HFFc6 (cell line): ENCODE data around the gene CDC26. TPM values are rescaled to one million over a fixed set of nuclear protein-coding genes. Genes with fewer than 3 reads are reported as not detected.

Experiments used
- DNase-seq: peaks from one replicate; pipeline ENCODE4 v3.0.0-alpha.2; 2018
- H3K27ac Mint-ChIP-seq: 2 replicates; pipeline ENCODE4 v1.8.0; 2020; ENCODE audit warnings: mild to moderate bottlenecking, mixed read lengths
- H3K27me3 Mint-ChIP-seq: 2 replicates; pipeline ENCODE4 v1.8.0; 2021; ENCODE audit warnings: mild to moderate bottlenecking, moderate library complexity, mixed read lengths; ENCODE audit not compliant: insufficient read depth
- H3K36me3 Mint-ChIP-seq: 2 replicates; pipeline ENCODE4 v1.8.0; 2021; ENCODE audit warnings: low read depth, mixed read lengths
- H3K4me1 Mint-ChIP-seq: 2 replicates; pipeline ENCODE4 v1.8.0; 2020; ENCODE audit warnings: low read depth, mixed read lengths
- H3K4me3 Mint-ChIP-seq: 2 replicates; pipeline ENCODE4 v1.8.0; 2020; ENCODE audit warnings: mild to moderate bottlenecking, moderate library complexity, mixed read lengths
- H3K9me3 Mint-ChIP-seq: 2 replicates; pipeline ENCODE4 v1.8.0; 2020; ENCODE audit warnings: mild to moderate bottlenecking, mixed read lengths
- total RNA-seq, 6 experiments: library from RNA; stranded (reverse); fragmentation: NEBNext Ultra II Directional; extraction: Animal tissue kit (Norgen Biotek cat#: 25700); gene quantifications; 2 replicates in 1 of 6; 3 replicates in 5 of 6; pipeline ENCODE4 v1.2.3, GENCODE V29; 2021
- TF ChIP-seq, protein P1 (sequence below): fragments of 200-600 bp; sonication (generic); IDR thresholded peaks from 2 replicates; pipeline ENCODE4 v1.5.0; 2021; ENCODE audit warnings: antibody characterized with exemption, mild to moderate bottlenecking

The CDC26 gene
- total RNA-seq, 6 experiments from 2014 or later = 27.9 to 37.3 (median 32.9) TPM

DNA sequence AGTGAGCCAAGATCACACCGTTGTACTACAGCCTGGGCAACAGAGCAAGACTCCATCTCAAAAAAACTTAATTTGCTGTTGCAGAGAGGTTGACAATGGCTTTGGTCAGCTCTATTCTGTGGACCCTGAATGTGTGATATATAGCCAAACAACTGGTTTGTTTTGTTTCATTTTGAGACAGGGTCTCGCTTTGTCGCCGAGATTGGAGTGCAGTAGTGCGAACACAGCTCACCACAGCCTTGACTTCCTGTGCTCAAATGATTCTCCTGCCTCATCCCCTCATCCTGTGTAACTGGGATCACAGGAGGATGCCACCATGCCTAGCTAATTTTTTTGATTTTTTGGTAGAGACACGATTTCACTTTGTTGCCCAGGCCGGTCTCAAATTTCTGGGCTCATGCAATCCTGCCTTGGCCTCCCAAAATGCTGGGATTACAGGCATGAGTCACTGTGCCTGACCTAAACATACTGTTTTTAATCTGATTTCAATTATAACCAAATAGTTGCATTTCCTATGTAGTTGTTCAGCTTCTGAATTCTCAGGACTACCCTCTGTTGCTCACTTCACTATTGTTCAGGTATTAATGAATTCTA lies 18.0 kb upstream of the CDC26 start:
- TF ChIP-seq, protein P1, sequence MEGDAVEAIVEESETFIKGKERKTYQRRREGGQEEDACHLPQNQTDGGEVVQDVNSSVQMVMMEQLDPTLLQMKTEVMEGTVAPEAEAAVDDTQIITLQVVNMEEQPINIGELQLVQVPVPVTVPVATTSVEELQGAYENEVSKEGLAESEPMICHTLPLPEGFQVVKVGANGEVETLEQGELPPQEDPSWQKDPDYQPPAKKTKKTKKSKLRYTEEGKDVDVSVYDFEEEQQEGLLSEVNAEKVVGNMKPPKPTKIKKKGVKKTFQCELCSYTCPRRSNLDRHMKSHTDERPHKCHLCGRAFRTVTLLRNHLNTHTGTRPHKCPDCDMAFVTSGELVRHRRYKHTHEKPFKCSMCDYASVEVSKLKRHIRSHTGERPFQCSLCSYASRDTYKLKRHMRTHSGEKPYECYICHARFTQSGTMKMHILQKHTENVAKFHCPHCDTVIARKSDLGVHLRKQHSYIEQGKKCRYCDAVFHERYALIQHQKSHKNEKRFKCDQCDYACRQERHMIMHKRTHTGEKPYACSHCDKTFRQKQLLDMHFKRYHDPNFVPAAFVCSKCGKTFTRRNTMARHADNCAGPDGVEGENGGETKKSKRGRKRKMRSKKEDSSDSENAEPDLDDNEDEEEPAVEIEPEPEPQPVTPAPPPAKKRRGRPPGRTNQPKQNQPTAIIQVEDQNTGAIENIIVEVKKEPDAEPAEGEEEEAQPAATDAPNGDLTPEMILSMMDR = no peak
- no peak for DNase-seq
- Mint-ChIP-seq H3K36me3 (peaks cover 35% of the 10 kb centered on the region), H3K4me3 (no peak overlapping the region), H3K9me3 (no peaks in the 10 kb centered on the region), H3K27ac (peak overlapping the region; percentile 66), H3K4me1 (peaks cover 25% of the 10 kb centered on the region), H3K27me3 (0 out of 2 replicates have a peak, but pooled peaks cover 2% of the 10 kb centered on the region)

DNA sequence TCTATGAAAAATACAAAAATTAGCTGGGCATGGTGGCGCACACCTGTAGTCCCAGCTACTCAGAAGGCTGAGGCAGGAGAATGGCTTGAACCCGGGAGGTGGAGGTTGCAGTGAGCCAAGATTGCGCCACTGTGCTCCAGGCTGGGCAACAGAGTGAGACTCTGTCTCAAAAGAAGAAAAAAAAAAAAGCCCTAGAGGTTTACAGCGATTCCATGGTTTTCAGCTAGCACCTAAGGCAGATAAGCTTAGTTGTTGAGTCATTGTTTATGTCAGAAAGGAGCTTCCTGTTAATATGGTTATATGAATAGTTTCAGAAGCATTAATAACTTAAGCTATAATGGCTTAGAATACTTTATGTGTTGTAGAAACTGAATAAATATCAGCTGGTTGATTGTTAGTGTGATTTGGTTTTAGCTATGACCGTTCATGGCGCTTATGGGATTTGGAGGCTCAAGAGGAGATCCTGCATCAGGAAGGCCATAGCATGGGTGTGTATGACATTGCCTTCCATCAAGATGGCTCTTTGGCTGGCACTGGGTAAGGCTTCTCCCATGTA lies 14.8 kb upstream of the CDC26 start:
- TF ChIP-seq, protein P1 = no peak
- peaks cover 46% of the 10 kb centered on the region for H3K36me3 Mint-ChIP-seq
- DNase-seq = no peak
- peaks cover 4% of the 10 kb centered on the region; the same call in 1 of the 2 replicates for H3K27me3 Mint-ChIP-seq
- no peaks in the 10 kb centered on the region for H3K9me3 Mint-ChIP-seq
- H3K4me1 Mint-ChIP-seq = peaks cover 25% of the 10 kb centered on the region
- no peak overlapping the region for H3K4me3 Mint-ChIP-seq
- H3K27ac Mint-ChIP-seq = no peak overlapping the region

DNA sequence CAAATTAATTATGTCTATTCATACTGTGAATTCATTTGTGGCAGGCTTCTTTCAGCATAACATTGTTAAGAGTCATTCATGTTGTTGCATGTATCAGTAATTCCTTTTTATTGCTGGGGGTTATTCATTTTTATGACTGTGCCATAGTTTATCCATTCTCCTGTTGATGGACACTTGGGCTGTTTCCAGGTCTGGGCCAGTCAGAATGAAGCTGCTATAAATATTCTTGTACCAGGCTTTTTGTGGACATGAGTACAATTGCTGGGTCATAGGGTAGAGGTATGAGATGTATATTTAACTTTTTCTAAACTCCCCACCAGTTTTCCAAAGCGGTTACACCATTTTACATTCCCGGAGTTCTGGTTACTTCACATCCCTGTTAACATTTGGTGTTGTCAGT lies 13.7 kb upstream of the CDC26 start:
- peaks cover 4% of the 10 kb centered on the region; the same call in 1 of the 2 replicates for H3K27me3 Mint-ChIP-seq
- no peak overlapping the region for H3K27ac Mint-ChIP-seq
- no peak overlapping the region for H3K4me3 Mint-ChIP-seq
- H3K4me1 Mint-ChIP-seq = peaks cover 25% of the 10 kb centered on the region
- DNase-seq = no peak
- TF ChIP-seq, protein P1 = no peak
- peaks cover 54% of the 10 kb centered on the region for H3K36me3 Mint-ChIP-seq
- no peaks in the 10 kb centered on the region for H3K9me3 Mint-ChIP-seq

DNA sequence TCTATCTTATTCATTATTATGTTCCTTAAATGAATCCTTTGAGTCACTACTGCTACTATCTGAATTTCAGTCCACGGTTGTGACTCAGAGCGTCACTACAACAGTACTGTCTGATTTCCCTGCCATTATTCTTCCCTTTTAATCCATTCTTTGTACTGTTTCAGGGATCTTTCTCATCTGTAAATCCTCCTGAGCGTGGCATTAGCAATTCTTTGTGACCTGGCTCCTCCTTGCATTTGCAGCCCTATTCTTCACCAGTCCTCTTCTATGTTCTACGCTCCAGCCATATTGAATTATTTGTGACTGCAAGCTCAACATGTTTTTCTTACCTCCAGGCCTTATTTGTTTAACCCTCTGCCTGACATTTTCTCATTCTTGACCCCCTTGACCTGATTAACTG lies 6.0 kb upstream of the CDC26 start:
- Mint-ChIP-seq H3K4me1 (peaks cover 10% of the 10 kb centered on the region; the same call in 1 of the 2 replicates), H3K27ac (no peak overlapping the region; the same call in 1 of the 2 replicates), H3K4me3 (no peak overlapping the region), H3K36me3 (peaks cover 53% of the 10 kb centered on the region), H3K9me3 (no peaks in the 10 kb centered on the region), H3K27me3 (no peaks in the 10 kb centered on the region)
- DNase-seq = no peak
- TF ChIP-seq, protein P1 = no peak

DNA sequence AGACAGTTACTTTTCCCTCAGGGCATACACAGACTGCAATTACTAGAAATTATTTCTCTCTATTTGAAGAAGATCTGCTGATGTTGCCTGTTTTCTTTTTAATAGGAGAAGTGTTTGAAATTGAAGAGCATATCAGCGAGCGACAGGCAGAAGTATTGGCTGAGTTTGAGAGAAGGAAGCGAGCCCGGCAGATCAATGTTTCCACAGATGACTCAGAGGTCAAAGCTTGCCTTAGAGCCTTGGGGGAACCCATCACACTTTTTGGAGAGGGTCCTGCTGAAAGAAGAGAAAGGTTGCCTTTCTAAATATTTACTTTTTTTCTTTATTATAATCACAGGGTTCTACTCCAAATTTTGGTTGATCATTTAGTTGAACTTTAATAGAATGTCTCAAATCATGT lies 3.5 kb upstream of the CDC26 start:
- DNase-seq = no peak
- Mint-ChIP-seq H3K27ac (no peak overlapping the region), H3K36me3 (peaks cover 43% of the 10 kb centered on the region), H3K4me1 (peaks cover 10% of the 10 kb centered on the region; the same call in 1 of the 2 replicates), H3K9me3 (no peaks in the 10 kb centered on the region), H3K4me3 (no peak overlapping the region), H3K27me3 (no peaks in the 10 kb centered on the region)
- TF ChIP-seq, protein P1 = no peak
